Breast epithelium (tissue), 3 donors: ENCODE results near the gene ICAM5.

Experiments used
- CTCF ChIP-seq, 3 donors: fragments of 450-650 bp; IDR thresholded peaks; one replicate each; pipeline ENCODE4 v1.5.1; 2016 to 2017; ENCODE audit warnings: antibody characterized with exemption in 3 of 3, mild to moderate bottlenecking in 3 of 3, moderate library complexity in 3 of 3
- POLR2A ChIP-seq: fragments of 450-650 bp; IDR thresholded peaks from one replicate; pipeline ENCODE4 v1.6.1; 2016; ENCODE audit warnings: antibody characterized with exemption, mild to moderate bottlenecking, moderate library complexity
- POLR2AphosphoS5 ChIP-seq, 3 donors: sonication (generic); formaldehyde crosslinking; IDR thresholded peaks; one replicate each; pipeline ENCODE4 v1.6.1; 2017; ENCODE audit warnings: antibody characterized with exemption in 3 of 3

GRCh38 chr19:10294368-10294697 is 4.6 kb downstream of the ICAM5 start:
- TF ChIP-seq CTCF (IDR thresholded peaks at IDR 0.05), result no peak
- no peak for TF ChIP-seq POLR2A
- TF ChIP-seq POLR2AphosphoS5 (IDR thresholded peaks at IDR 0.05), result no peak
